Nucleus accumbens (tissue), 56 donors: ENCODE measurements around the gene HP1BP3.
A peak's percentile ranks its signal among the peaks of the same experiment; 100 is the strongest.
"Not testable (repeated sequence)": the region's sequence is repeated elsewhere in the genome, so short reads cannot be mapped to it uniquely, and the experiment has no call there.

Source experiments
- DNase-seq, 56 donors: peaks; one replicate each; lab custom pipeline; 2025; lab: John Stamatoyannopoulos, UW

The HP1BP3 gene, protein sequence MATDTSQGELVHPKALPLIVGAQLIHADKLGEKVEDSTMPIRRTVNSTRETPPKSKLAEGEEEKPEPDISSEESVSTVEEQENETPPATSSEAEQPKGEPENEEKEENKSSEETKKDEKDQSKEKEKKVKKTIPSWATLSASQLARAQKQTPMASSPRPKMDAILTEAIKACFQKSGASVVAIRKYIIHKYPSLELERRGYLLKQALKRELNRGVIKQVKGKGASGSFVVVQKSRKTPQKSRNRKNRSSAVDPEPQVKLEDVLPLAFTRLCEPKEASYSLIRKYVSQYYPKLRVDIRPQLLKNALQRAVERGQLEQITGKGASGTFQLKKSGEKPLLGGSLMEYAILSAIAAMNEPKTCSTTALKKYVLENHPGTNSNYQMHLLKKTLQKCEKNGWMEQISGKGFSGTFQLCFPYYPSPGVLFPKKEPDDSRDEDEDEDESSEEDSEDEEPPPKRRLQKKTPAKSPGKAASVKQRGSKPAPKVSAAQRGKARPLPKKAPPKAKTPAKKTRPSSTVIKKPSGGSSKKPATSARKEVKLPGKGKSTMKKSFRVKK

DNA sequence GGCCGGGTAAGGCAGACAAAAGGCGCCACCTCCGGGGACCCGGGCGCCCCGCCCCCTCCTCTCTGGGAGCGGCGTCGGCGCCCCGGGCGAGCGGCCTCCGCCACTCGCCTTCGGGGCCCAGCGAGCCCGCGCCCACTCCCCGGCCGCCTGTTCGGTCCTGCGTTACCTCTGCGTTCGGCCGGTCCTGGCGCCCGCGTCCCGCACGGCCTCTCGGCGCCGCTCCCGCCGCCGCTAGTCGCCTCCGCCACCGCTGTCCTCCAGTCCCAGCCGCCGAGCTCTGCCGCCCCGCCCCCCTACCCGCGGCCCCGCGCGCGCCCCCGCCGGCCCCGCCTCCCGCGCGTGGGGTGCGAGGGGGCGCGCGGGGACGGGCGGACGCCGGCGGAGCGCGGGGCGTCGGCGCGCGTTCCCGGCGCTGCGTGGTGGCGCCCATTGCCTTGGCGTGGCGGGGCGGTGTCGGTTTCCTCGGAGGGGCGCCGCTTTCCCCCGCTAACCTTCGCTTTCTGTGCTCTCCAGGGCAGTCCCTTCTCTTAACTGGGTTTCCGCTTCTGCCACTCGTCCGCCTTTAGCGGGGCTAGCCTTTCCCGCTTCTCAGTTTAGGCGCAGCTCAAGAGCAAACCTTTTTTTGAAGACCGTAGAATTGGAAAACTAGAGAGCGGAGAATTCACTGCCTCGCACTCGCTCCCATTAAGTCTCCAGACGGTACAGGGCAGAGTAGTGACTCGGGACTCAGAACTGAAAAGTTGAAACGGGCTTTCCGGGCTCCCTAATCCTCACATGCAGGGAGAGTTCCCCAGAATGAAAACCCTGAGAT, at the start of gene HP1BP3:
HP1BP3 (minus strand) TSS at position 279 of the 811 bp plus-strand sequence. CDS start 6,867 bp downstream, outside the sequence.
- peak in 53 of 56 donors; percentile 13 to 94 (median 75) for DNase-seq

DNA sequence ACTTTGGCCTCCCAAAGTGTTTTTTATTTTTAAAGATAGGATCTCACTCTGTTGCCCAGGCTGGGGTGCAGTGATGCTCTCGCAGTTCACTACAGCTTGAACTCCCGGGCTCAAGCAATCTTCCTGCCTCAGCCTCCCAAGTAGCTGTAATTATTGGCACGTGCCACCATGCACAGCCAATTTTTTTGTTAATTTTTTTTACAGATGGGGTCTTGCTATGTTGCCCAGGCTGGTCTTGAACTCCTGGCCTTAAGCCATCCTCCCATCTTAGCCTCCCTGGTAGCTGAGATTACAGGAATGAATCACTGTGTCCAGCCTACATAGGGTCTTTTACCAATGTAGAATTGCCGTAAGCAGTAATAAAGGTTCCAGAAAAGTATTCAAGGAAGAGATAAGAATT, 49.1 kb upstream of the HP1BP3 start:
- no peak for DNase-seq

DNA sequence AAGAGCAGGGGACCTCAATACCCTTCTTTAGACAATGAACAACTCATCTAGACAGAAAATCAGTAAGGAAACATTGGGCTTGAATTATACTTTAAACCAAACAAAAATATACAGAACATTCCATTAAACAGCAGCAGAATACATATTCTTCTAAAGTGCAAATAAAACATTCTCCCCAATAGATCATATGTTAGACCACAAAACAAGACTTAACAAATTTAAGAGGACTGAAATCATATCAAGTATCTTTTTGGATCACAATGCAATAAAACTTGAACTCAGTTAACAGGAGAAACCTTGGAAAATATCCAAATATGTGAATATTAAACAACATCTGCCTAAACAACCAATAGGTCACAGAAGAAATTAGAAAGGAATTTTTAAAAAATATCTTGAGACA, 47.7 kb upstream of the HP1BP3 start:
- DNase-seq = no peak

DNA sequence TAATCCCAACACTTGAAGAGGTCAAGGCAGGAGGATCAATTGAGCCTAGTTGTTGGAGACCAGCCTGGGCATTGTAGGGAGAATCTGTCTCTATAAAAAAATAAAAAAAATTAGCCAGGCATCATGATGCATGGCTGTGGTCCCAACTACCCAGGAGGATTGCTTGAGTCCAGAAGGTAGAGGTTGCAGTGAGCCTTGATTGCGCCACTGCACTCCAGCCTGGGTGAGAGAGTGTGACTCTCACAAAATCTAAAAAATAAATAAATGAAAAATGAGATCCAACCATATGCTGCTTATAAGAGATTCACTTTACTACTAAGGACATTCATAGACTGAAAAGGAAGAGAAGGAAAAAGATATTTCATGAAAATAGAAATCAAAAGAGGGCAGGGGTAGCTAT, 47.1 kb upstream of the HP1BP3 start:
- no peak for DNase-seq

DNA sequence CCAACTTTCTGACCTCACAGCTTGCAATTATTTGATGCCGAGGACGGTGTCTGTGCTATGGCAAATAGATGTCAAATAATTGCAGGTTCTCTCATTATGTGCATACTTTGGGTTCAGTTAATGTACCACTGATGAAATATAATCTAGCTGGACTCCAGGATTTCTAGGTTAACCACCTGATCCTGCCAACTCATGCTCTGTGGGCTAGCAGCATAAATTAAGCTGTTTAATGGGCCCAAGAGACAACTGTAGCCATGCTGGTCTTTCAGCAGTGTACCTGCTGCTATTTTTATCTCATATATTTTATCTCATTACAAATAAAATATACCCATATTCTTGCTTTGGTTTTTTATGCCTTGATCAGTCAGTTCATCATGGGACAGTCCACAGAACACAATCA, 43.3 kb upstream of the HP1BP3 start:
- no peak for DNase-seq

DNA sequence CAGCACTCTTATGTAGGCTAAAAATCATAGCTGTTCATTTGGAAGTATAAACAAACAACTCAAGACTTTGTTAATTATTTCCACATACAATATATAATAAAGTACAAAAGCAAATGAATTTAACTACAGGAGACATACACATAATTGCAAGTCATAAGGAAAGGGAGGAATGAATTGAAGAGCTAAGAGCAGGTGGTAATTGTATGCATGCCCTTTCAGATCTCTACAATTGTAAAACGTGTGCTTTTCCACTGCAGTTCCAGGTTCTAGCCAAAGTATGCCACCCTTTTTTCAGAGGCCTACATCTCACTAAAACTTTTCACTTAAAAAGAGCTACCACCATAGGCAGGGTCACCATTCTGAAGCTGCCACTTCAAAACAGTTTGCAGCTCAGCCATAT, 42.8 kb upstream of the HP1BP3 start:
- no peak for DNase-seq

DNA sequence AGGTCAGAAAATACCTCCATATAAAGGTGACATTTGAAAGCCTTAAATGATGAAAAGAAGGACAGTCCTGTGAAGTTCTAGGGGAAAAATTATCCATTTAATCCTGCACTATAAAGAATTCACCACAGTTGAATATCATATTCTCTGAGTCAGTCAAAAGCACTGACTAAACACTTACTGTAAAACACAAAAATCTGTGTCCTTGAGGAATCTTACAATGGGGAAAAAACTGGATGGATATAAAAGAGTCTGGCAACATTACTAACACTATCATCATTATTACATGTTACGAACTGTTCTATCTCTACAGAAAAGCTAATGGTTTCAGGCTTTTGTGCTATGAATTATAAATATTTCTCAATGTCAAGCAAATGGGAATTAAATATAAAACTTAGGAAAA, 42.4 kb upstream of the HP1BP3 start:
- DNase-seq = no peak

DNA sequence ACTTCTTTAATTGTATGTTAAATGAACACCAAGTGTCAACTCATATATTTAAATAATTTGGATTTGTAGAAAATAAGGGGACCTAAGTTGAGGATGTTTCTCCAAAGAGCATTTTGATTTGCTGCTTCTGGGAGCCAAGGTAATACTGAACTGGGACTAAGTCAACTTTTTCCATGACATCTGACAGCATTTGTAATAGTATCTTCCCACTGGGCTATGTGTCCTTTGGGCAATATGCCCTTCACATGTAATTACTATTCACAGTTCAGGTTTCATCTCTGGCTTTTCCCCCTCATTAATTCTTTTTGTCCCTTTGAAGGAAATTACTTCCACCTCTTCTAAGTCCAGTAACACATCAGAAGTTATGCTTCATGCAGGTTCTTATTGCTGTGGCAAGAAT, 36.7 kb upstream of the HP1BP3 start:
- DNase-seq = no peak

DNA sequence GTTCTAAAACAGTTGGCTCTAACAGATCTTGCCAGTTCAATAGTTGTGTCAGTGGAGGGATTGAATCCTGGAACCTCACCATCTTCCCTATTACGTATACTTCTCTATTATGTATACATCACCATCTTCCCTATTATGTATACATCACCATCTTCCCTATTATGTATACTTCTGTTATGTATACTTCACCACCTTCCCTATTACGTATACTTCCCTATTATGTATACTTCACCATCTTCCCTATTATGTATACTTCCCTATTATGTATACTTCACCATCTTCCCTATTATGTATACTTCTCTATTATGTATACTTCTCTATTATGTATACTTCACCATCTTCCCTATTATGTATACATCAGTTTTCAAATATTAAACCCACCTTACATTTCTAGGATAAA, 34.4 kb upstream of the HP1BP3 start:
- no peak for DNase-seq

DNA sequence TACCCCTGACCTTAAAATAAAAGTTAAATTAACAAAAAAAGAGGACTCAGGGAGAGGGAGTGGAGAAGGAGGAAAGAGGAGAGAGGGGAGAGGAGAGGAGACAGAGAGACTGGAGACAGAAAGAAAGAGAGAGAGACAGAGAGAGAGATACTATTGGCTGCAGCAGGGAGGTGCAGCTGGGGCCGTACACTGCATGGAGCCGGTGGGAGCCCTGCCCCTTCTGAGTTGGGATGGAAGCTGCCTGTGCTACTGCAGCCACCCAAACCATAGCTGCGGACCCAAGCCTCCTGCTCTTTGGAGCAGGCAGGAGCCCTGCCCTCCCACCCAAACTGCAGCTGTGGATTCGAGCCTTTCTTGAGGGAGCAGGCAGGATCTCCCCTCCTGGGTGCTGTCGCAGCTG, 32.7 kb upstream of the HP1BP3 start:
- DNase-seq = no peak

DNA sequence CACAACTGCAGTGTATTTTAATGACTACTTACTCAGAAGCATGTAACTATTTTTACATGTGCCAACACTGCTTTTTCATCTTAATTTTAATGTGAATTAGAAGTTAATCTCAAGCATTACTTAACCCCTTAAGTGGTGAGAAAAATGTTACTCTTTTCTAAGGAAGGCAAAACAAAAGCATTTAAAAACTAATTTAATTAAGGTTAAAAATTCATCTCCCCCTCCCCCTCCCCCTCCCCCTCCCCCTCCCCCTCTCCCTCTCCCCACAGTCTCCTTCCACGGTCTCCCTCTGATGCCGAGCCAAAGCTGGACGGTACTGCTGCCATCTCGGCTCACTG, 27.4 kb upstream of the HP1BP3 start:
- no peak for DNase-seq

DNA sequence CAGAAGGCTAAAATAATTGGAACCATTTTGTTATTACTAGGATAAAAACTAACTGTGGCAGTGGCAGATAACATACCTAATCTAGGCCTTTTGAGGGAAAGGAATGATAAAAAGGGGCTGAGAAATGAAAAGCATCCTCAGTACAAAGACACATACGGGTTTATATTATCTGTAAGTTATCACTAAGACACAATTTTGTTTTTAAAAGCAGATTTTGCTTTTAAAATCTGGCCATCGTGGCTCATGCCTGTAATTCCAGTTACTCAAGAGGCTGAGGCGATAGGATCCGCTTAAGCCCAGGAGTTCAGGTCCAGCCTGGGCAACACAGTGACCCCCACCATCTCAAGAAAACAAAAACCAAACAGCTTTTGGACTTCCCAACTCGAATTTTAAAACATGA, 24.8 kb upstream of the HP1BP3 start:
- DNase-seq = no peak

DNA sequence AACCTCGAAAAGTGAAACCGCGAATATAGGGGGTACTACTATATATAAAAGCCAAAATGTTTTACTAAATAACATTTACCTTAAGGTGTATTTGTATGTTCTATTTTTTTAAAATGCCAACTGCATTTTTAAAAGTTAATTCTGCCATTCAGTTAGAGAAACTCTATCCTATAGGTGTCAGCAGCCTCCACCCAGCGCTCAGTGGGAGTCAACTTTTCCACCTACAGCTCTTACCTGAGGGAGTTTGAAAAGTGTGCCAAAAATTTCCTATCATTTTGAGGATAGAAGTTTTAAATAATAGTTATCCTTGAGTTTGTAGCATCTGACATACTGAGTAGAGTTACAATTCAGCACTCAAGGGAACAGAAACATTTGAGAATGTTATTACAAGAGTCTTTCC, 6.1 kb upstream of the HP1BP3 start:
- DNase-seq = no peak

DNA sequence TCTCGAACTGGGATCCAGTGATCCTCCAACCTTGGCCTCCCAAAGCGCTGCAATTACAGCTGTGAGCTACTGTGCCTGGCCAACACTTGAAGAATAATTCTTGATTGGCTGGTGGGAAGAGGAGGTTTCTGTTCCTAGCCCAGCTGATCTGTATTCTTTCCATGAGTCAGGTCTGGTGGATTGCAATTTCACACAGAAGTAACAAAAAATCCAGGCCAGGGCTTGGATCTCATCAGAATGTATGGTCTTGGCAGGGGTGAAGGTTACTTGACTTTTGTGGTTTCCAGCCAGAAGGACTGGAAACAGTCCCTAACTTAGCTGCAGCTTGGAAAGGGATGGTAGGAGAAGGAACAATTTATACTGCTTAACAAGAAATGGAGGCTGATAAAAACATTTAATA, 5.1 kb upstream of the HP1BP3 start:
- no peak for DNase-seq

DNA sequence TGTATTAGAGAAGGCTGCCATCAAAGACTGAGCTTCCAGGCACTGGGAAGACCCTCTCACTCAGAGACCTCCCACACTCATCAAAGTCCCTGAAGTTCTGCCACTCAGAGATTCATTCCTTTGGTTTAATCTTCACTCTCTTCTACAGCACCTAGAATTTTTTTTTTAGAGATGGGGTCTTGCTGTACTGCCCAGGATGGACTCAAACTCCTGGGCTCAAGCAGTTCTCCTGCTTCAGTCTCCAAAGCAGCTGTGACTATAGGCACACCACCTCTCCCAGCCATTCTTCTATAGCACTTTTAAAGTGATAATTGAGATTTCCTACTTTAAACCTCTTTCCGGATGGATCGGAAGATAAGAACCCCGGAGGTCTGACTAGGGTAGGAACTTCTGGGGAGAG, 3.7 kb upstream of the HP1BP3 start:
- DNase-seq = no peak

DNA sequence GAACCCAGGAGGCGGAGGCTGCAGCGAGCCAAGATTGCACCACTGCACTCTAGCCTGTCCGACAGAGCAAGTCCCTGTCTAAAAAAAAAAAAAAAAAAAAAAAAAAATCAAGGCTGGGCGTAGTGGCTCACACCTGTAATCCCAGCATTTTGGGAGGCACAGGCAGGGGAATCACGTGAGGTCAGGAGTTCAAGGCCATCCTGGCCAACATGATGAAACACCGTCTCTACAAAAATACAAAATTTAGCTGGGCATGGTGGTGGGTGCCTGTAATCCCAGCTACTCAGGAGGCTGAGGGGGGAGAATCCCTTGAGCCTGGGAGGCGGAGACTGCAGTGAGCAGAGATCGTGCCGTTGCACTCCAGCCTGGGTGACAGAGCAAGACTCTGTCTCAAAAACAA, 2.5 kb upstream of the HP1BP3 start:
- not testable (repeated sequence) for DNase-seq

DNA sequence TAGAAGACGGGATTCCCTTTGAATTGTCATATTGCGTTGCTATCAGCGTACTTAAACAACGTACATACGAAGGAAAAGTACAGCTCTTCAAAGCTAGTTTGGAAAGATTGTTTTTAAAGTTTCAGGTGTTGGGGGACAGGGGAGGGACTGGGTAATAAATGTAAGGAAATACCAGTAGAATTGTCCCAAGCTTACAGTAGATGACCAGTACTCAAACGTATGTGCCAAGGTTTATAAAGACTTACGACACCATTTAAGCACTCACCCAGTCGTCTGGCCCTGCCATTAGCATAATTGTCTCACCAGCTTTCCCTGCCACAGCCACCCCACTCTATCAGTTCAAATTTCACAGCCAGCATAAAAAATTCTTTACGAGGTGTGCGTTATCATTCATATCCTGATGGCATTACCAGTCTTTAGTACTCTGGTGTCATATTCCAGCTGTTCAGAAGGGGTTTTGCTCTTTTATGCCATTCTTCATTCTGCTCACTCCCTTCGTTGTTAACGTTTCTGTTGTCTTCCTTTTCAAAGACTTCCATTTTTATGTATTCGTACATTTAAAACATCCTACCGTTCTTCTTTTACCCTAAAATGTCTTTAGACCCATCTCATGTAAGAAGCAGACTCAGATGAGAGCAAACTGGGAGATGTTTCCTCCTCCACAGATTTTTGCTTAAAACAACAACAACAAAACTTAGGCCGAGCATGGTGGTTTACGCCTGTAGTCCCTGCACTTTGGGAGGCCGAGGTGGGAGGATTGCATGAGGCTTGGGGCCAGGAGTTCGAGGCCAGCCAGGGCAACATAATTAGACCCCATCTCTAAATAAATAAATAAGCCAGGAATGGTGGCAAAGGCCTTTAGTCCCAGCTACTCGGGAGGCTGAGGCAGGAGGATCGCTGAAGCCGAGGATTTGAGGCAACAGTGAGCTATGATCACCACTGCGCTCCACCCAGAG, 1.0 kb upstream of the HP1BP3 start:
- peak in 1 of 56 donors; percentile 37 for DNase-seq

DNA sequence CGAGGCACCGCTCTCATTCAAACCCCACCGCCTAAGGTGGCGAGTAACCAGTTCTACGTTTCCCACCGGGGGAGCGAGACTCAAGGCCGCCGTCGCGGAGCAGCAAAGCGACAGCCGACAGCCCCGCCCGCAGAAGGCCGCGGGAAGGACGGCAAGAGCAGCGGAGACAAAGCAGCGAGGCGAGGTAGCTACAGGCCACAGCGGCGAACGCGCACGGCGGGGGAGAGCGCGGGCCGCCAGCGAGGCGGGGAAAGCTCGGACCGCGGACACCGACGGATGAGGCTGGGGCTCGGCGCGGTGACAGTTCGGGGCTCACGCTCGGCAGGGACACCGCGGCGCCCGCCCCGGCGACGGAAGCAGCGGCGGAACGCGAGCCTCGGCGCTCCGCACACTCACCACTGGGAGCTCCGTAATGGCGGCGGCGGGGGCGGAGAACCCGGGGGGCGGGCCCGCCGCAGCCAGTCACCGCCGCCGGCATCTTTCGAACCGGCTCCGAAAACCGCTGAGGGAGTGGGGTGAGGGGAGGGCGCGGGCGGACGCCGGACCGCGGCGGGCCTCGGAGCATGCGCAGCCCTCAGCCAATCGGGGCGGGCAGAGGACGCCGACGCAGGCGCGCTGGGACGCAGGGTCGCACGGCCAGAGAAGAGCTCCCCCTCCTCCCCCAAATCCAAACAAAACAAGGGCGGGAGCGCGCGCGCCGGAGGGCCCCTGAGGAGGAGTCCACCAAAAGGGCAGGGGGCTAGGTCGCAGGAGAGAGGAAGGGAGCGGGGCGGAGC, 666 bp downstream of the HP1BP3 start:
- DNase-seq = peak in 55 of 56 donors; percentile 40 to 97 (median 91)

DNA sequence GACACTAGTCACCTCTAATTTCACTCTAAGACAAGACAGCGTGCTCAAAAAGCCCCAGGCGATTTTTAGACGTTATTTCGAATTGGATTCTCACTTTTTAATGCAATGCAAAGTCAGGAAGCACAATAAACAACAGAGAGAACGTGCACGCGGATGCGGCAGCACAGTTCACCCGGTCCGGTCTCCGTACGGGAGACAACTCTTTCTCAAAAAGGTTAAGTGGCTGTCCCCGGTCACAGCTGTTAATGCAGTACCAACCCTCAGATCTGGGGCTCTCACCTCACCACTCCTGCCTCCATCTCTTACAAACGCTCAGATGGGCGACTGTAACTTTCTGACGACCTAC, 1.2 kb downstream of the HP1BP3 start:
- DNase-seq = peak in 3 of 56 donors; percentile 43 to 50 (median 45)

DNA sequence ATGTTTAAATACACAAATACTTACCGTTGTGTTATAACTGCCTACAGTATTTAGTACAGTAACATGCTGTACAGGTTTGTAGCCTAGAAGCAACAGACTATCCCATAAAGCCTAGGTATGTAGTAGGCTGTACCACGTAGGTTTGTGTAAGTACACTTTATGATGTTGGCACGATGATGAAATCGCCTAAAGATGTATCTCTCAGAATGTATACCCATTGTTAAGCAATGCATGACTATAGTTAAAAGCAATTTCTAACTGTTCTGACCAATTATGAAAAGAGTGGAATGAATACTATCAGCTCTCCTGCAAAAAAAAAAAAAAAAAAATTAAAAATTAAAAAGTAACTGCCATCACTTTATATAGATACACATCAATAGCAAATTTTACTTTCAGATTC, 11.4 kb downstream of the HP1BP3 start:
- DNase-seq = no peak
